Measurements from ENCODE around the gene TTLL10.

- TF ChIP-seq CTCF (IDR thresholded peaks at IDR 0.05) (no peak), POLR2A (IDR thresholded peaks at IDR 0.05) (no peak)
Observed at GRCh38 chr1:1146596-1146995, 27.1 kb upstream of the TTLL10 start.

Measured in esophagus squamous epithelium (tissue), 4 donors.